C4-2B (cell line): ENCODE measurements around the gene RAB6A.

Experiments
- ZFX ChIP-seq: fragments of 450-650 bp; IDR thresholded peaks from 2 replicates; pipeline ENCODE4 v1.6.1; 2017
- TF ChIP-seq, protein P1 (sequence below): fragments of 450-650 bp; conservative IDR thresholded peaks from 2 replicates; pipeline ENCODE4 v1.5.1; 2017; ENCODE audit warnings: mild to moderate bottlenecking

DNA sequence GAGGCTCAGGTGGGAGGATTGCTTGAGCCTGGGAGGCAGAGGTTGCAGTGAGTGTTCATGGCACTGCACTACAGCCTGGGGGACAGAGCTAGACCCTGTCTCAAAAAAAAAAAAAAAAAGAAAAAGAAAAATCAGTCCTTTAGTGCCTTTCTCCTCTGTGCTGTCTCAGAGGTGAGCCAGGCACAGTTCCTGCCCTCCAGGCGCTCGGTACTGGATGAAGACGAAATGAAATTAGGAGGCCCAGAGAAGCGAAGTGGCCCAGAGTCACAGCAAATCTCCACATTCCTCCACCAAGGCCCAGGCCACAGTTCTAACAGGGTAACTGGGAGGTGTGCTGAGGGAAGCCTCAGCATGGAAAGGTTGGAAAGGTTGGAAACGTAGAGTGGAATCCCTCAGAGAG, 109.6 kb downstream of the RAB6A start:
- TF ChIP-seq, protein P1, sequence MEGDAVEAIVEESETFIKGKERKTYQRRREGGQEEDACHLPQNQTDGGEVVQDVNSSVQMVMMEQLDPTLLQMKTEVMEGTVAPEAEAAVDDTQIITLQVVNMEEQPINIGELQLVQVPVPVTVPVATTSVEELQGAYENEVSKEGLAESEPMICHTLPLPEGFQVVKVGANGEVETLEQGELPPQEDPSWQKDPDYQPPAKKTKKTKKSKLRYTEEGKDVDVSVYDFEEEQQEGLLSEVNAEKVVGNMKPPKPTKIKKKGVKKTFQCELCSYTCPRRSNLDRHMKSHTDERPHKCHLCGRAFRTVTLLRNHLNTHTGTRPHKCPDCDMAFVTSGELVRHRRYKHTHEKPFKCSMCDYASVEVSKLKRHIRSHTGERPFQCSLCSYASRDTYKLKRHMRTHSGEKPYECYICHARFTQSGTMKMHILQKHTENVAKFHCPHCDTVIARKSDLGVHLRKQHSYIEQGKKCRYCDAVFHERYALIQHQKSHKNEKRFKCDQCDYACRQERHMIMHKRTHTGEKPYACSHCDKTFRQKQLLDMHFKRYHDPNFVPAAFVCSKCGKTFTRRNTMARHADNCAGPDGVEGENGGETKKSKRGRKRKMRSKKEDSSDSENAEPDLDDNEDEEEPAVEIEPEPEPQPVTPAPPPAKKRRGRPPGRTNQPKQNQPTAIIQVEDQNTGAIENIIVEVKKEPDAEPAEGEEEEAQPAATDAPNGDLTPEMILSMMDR, result no peak
- TF ChIP-seq ZFX, result no peak
